ENCODE results near the gene GRIN2A. TPM values are rescaled to one million over a fixed set of nuclear protein-coding genes. Genes with fewer than 3 reads are reported as not detected.

The GRIN2A gene
- total RNA-seq, 2 donors from 2014 or later, result 0.26 to 21.4 TPM

- ATAC-seq (no peak), DNase-seq (no peak)
- Histone ChIP-seq H3K36me3 (replicated peaks in 1 of 2; ENCODE audit: insufficient read depth in 1 of 2, low read depth in 2 of 2) (no peaks in the 10 kb centered on the region), H3K4me1 (no peaks in the 10 kb centered on the region), H3K4me3 (no peak overlapping the region), H3K27me3 (no peaks in the 10 kb centered on the region), H3K27ac (no peak overlapping the region), H3K9me3 (no peaks in the 10 kb centered on the region)
- no peak for TF ChIP-seq CTCF (IDR thresholded peaks at IDR 0.05)
- TF ChIP-seq POLR2A (IDR thresholded peaks at IDR 0.05), result no peak
- intact Hi-C loops (cut with DNase I), result no loop called here
- 62 to 70% methylated on average over 8 of the region's 8 CpGs for WGBS, 2 donors
Observed at GRCh38 chr16:9934723-9935508, 247.3 kb downstream of the GRIN2A start.

GRCh38 chr16:9932919-9933653 lies 249.1 kb downstream of the GRIN2A start:
- Histone ChIP-seq H3K27ac (no peak overlapping the region), H3K27me3 (no peaks in the 10 kb centered on the region), H3K9me3 (no peaks in the 10 kb centered on the region), H3K4me1 (no peaks in the 10 kb centered on the region), H3K36me3 (replicated peaks in 1 of 2; ENCODE audit: insufficient read depth in 1 of 2, low read depth in 2 of 2) (no peaks in the 10 kb centered on the region), H3K4me3 (no peak overlapping the region)
- WGBS, 2 donors, result 61 to 64% methylated on average over 5 of the region's 5 CpGs
- intact Hi-C loops (cut with DNase I), result no loop called here
- TF ChIP-seq CTCF (IDR thresholded peaks at IDR 0.05) (no peak), POLR2A (IDR thresholded peaks at IDR 0.05) (no peak)
- no peak for ATAC-seq
- no peak for DNase-seq

- Histone ChIP-seq H3K4me1 (no peaks in the 10 kb centered on the region), H3K27me3 (no peaks in the 10 kb centered on the region), H3K4me3 (no peak overlapping the region), H3K27ac (no peak overlapping the region), H3K9me3 (no peaks in the 10 kb centered on the region), H3K36me3 (replicated peaks in 1 of 2; ENCODE audit: insufficient read depth in 1 of 2, low read depth in 2 of 2) (no peaks in the 10 kb centered on the region)
- TF ChIP-seq POLR2A (IDR thresholded peaks at IDR 0.05) (no peak), CTCF (IDR thresholded peaks at IDR 0.05) (no peak)
- 69 to 75% methylated on average over 1 of the region's 1 CpG for WGBS, 2 donors
- DNase-seq (no peak), ATAC-seq (no peak)
- intact Hi-C loops (cut with DNase I), result no loop called here
Observed at GRCh38 chr16:9932000-9932399, 250.2 kb downstream of the GRIN2A start.

- DNase-seq, result no peak
- H3K9me3 ChIP-seq, result no peaks in the 10 kb centered on the region
- 71 to 74% methylated on average over 3 to 4 of the region's 4 CpGs for WGBS, 2 donors
Observed at GRCh38 chr16:9929836-9930235, 252.4 kb downstream of the GRIN2A start.

More at GRCh38 chr16:9929836-9930235, 252.4 kb downstream of the GRIN2A start:
- ATAC-seq, result no peak
- Histone ChIP-seq H3K4me1 (no peaks in the 10 kb centered on the region), H3K4me3 (no peak overlapping the region), H3K27ac (no peak overlapping the region), H3K27me3 (no peaks in the 10 kb centered on the region), H3K36me3 (replicated peaks in 1 of 2; ENCODE audit: insufficient read depth in 1 of 2, low read depth in 2 of 2) (no peaks in the 10 kb centered on the region)
- intact Hi-C loops (cut with DNase I), result no loop called here
- TF ChIP-seq POLR2A (IDR thresholded peaks at IDR 0.05) (no peak), CTCF (IDR thresholded peaks at IDR 0.05) (no peak)

Measured in body of pancreas (tissue), 4 donors.